Rectal smooth muscle tissue (tissue), 1 donor: Measurements from ENCODE around the gene MPDU1.
A peak's percentile ranks its signal among the peaks of the same experiment; 100 is the strongest.
"Not testable (repeated sequence)": the region's sequence is repeated elsewhere in the genome, so short reads cannot be mapped to it uniquely, and the experiment has no call there.

Experiments used
- H3K27ac ChIP-seq: one replicate; pipeline ENCODE4 v1.7.0; 2013; ENCODE audit warnings: low read depth, low read length, inconsistent platforms
- H3K27me3 ChIP-seq: one replicate; pipeline ENCODE4 v1.7.0; 2013; ENCODE audit warnings: low read length; ENCODE audit not compliant: control insufficient read depth, insufficient read depth
- H3K36me3 ChIP-seq: one replicate; pipeline ENCODE4 v1.7.0; 2013; ENCODE audit warnings: low read length; ENCODE audit not compliant: control insufficient read depth, insufficient read depth
- H3K4me1 ChIP-seq: one replicate; pipeline ENCODE4 v1.7.0; 2013; ENCODE audit warnings: low read length; ENCODE audit not compliant: control insufficient read depth, insufficient read depth
- H3K4me3 ChIP-seq: one replicate; pipeline ENCODE4 v1.7.0; 2013; ENCODE audit warnings: low read length
- H3K9ac ChIP-seq: one replicate; pipeline ENCODE4 v1.7.0; 2013; ENCODE audit warnings: low read length

MPDU1 gene

DNA sequence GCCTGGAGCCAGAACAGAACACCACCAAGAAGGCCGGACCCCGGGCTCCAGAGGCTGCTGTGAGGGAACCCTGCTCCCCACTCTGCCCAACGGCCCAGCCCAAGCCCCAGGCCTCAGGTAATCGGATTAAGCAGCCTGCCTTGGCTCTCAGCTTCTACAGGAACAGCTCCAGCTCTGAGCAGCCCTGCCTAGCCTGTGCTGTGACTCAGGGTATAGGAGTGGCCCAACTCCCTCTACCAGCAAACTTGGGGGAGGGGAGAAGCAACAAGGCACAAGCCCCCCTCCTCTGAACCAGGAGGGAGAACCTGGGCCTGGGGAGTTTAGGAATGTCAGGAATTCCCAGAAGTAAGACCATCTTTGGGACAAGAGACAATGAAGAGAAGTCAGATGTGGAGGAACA, 7.1 kb downstream of the MPDU1 start:
- Histone ChIP-seq H3K9ac (no peak overlapping the region), H3K27me3 (no peaks in the 10 kb centered on the region), H3K27ac (no peak overlapping the region), H3K4me3 (no peak overlapping the region), H3K4me1 (peaks cover 7% of the 10 kb centered on the region), H3K36me3 (peaks cover 42% of the 10 kb centered on the region)

DNA sequence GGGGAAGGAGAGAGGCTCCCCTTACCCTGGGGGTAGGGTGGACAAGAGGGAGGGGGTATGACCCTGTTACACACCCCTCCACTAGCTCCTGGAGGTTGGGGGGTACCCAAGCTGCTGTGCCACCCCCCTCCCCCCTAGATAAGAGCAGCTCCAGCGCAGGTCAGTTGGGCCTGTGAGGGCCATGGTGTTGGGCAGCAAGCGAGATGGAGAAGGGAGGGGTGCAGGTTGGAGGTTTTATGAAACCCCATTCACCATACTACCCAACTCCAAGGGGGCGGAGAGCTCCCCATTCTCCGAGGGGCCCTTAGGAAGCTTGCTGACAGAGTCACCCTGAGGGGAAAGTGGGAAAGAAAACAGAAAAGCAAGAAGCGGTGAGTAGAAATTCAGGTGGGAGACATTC, 7.9 kb downstream of the MPDU1 start:
- peaks cover 44% of the 10 kb centered on the region for H3K36me3 ChIP-seq
- H3K27ac ChIP-seq = no peak overlapping the region
- peaks cover 7% of the 10 kb centered on the region for H3K4me1 ChIP-seq
- H3K4me3 ChIP-seq = no peak overlapping the region
- H3K9ac ChIP-seq = no peak overlapping the region
- no peaks in the 10 kb centered on the region for H3K27me3 ChIP-seq

DNA sequence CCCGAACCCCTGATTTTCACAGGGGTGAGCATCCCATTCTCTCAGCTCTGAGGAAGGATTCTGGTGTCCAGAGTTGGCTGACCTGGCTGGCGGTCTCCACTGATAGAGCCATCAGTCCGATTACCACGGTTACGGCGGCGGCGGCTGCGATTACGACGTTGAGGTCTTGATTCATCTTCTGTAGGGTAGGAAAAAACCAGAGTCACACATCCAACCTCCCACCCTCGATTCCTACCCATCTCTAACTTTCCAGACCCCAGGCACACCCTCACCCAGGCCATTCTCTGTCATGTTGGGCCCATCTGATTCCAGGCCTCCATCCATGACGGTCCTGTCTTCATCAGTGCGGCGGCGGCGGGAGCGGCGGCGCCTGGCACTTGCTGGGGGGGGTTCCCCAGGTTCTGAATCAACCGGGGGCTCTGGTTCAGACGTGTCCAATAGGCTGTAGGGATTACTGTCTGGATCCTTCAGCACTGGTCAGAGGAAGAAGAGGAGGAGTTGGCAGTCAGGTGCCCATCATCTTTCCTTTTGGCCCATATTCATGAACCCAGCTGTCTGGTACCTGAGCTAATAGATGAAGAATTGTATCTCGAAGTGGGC, 8.9 kb downstream of the MPDU1 start:
- peaks cover 44% of the 10 kb centered on the region for H3K36me3 ChIP-seq
- H3K27ac ChIP-seq = no peak overlapping the region
- no peak overlapping the region for H3K4me3 ChIP-seq
- peaks cover 7% of the 10 kb centered on the region for H3K4me1 ChIP-seq
- no peak overlapping the region for H3K9ac ChIP-seq
- no peaks in the 10 kb centered on the region for H3K27me3 ChIP-seq

DNA sequence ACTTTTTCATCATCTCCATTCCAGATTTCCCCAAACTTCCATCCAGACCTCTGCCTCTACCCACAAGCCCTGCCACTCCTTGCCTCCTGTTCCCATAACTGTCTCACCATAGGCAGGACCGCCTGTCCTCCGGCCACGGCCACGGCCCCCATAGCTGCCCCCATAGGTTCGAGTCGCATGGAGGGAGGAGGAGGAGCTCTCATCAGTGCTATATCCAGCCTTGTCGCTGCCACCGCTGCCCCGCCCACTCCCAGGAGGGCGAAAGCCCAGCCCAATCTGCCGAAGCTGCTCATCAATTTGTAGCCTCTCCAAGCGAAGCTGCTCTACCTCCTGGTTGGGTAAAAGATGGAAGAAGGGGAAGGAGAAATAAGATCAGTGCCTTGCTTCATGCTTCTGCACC, 9.6 kb downstream of the MPDU1 start:
- peaks cover 44% of the 10 kb centered on the region for H3K36me3 ChIP-seq
- no peak overlapping the region for H3K27ac ChIP-seq
- H3K9ac ChIP-seq = no peak overlapping the region
- no peak overlapping the region for H3K4me3 ChIP-seq
- H3K4me1 ChIP-seq = peaks cover 7% of the 10 kb centered on the region
- no peaks in the 10 kb centered on the region for H3K27me3 ChIP-seq

DNA sequence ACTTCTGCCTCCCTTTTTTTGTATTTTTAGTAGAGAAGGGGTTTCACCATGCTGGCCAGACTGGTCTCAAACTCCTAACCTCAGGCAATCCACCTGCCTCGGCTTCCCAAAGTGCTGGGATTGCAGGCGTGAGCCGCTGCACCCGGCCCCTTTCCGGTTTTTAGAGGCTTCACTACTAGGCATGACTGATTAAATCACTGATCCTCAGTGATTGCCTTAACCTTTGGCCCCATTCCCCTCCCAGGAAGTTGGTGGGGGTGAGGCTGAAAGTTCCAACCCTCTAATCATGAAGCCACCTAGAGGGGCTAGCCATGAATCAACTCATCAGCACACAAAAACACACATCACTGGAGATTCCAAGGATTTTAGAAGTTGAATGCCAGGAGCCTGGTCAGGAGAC, 13.9 kb downstream of the MPDU1 start:
- H3K9ac ChIP-seq, H3K27ac ChIP-seq, H3K27me3 ChIP-seq, H3K4me3 ChIP-seq, H3K4me1 ChIP-seq: not testable (repeated sequence)
- peaks cover 47% of the 10 kb centered on the region for H3K36me3 ChIP-seq

DNA sequence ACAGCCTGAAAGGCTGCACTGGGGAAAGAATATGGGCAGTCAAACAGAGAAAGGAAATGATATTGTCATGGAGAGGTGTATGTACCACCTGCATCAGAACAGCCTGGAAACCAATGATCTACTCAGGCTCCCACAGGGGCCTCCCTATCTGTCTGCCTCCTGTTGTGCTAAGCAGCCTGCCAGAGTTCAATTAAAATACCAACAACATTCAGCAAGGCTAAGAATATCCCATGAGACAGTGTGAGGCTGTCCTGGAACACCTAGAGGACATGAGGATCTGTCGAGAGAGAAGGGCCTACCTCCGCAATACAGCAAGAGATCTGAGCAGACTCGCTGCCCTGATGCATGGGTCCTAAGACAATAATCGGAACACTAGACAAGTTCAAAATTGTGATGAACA, 22.6 kb downstream of the MPDU1 start:
- no peak overlapping the region for H3K4me3 ChIP-seq
- no peak overlapping the region for H3K9ac ChIP-seq
- H3K27me3 ChIP-seq = no peaks in the 10 kb centered on the region
- peaks cover 19% of the 10 kb centered on the region for H3K36me3 ChIP-seq
- no peaks in the 10 kb centered on the region for H3K4me1 ChIP-seq
- no peak overlapping the region for H3K27ac ChIP-seq

DNA sequence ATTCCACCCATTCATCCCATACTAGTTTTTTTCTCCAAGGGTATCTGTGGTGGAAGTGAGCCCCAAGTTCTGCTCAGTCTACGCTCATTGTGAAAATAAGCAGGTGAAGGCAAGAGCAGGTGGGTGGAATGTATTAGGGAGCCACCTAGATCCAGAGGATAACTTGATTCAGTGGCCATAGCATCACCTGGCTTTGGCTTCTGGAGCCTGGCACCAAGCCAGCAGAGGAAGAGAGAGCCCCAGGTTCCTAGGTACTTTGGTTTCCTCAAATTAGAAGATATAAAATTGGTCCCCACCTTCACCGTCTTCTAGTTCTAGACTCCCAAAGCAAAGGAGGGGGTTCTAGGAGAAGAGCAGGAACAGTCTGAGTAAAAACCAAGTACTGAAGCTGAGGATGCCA, 27.0 kb downstream of the MPDU1 start:
- Histone ChIP-seq H3K27me3 (no peaks in the 10 kb centered on the region), H3K9ac (no peak overlapping the region), H3K4me3 (no peak overlapping the region), H3K36me3 (no peaks in the 10 kb centered on the region), H3K4me1 (peaks cover 18% of the 10 kb centered on the region), H3K27ac (no peak overlapping the region)

DNA sequence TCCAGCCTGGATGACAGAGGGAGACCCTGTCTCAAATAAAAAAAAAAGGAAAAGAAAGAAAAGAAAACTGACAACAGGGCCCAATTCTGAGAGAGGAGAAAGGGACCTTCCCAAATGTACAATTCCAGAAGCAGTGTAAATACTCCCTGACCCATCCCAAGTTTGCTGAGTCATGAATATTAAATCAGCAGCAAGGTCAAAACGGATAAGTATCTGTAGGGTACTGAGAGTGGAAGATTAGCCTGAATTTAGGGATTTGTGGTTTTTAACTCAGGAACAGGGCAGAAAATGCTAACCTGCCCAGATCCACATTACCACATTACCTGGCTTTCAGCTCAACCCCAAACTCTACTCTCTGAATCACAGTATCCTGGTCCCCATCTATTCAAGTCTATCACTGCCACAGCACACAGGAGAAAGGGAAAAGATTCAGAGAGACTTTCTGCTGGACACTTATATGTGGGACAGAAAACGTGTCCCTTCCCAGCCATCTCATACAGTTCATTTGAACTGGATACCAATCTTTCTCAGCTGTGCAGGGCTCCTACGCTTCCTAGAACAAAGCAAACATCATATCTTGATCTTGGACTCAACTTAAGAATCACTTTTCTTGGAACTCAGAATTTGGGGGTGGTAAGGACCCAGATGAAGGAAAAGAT, 28.1 kb downstream of the MPDU1 start:
- H3K36me3 ChIP-seq = no peaks in the 10 kb centered on the region
- H3K4me3 ChIP-seq = no peak overlapping the region
- no peak overlapping the region for H3K27ac ChIP-seq
- H3K4me1 ChIP-seq = peaks cover 18% of the 10 kb centered on the region
- no peaks in the 10 kb centered on the region for H3K27me3 ChIP-seq
- no peak overlapping the region for H3K9ac ChIP-seq

DNA sequence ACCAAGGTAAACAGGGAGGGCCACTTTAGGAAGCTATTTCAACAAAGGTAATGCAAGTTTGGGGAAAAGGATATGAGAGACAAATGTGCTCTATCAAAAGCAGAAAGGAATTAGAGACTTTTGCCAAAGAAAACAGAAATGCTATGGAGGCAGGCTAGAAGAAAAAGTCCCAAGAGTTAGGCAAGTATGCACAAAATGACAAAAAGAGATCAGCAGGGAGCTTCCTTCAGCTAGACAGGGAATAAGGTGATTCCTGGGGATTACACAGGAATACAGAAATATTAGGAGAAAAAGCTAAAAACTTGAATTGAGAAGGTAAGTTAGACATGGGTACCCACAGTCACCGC, 28.6 kb downstream of the MPDU1 start:
- no peaks in the 10 kb centered on the region for H3K27me3 ChIP-seq
- H3K4me1 ChIP-seq = peaks cover 18% of the 10 kb centered on the region
- no peak overlapping the region for H3K9ac ChIP-seq
- no peaks in the 10 kb centered on the region for H3K36me3 ChIP-seq
- H3K27ac ChIP-seq = no peak overlapping the region
- no peak overlapping the region for H3K4me3 ChIP-seq

DNA sequence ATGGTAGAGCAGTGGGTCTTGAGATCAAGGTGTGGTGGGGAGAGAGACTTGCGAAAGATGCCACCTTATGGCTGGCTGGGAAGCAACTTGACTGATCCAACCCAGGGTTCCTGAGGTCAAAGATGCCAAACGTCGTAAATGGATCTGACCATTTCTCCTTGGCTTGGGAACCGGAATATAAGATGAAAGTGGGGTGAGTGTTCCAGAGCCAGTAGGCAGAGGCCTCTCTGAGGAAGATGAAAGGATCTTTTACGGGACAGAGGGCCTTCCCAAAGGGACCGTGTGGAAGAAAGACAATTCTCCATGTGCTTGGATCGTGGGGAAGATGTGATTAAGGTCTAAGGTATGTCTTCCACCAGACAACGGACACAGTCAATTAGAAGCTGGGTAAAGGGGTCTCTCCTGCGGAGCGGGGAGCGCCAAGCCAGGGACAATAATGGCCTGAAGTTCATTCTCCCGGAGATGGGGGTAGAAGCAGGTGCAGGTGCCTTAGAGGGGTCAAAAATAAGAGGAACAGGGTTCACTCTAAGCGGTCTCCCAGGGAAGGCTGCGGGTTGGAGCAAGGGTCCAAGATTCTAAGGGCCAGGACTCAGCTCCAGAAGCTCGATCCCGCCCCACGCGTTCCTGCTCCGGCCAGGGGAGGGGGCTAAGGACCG, 30.2 kb downstream of the MPDU1 start:
- peak overlapping the region; percentile 77 for H3K9ac ChIP-seq
- H3K27me3 ChIP-seq = no peaks in the 10 kb centered on the region
- no peaks in the 10 kb centered on the region for H3K36me3 ChIP-seq
- peaks cover 18% of the 10 kb centered on the region for H3K4me1 ChIP-seq
- H3K4me3 ChIP-seq = peak overlapping the region; percentile 93
- H3K27ac ChIP-seq = peak overlapping the region; percentile 83

DNA sequence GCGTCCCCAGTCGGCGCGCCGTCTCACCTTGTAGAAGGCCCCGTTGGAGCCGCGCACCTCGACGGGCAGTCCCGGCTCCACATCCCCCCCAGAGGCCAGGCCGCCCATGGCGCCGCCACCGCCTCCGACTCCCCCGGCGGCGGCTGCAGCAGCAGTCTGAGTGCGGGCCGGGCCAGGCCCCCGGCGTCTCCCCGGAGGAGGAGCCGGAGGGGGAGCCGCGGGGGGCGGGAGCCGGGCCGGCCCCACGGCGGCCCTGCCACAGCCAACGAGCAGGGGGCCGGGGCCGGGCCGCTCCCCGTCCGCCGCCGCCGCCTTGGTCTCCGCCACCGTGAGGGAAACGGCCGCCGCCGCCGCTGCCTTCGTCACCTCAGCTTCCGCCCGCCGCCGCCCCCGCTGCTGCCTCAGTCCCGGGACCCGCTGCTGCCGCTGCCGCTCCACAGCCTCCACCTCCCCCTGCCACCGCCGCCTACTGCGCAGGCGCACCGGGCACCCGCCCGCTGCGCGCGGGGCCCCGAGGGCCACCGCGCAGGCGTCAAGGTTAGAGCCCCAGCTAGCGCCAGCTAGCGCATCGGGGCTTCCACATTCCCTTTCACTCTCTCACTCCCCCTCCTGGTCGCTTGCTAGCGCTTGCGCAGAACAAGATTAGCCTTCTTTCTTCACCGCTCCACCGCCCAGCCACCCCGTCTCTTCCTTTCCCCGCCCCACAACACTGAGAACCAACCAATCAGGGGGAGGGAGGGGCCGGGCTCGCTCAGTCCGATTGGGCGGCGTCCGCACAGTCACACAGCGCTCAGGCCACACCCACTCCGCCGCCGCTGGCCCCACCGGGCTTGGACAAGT, 31.0 kb downstream of the MPDU1 start, which contains the start of gene FXR2:
Gene FXR2, minus strand, starts transcription at position 473 of the 840 bp plus-strand sequence. Its CDS starts 365 bp downstream, at position 108.
- H3K9ac ChIP-seq = peak within 1 kb of the TSS; percentile 77

DNA sequence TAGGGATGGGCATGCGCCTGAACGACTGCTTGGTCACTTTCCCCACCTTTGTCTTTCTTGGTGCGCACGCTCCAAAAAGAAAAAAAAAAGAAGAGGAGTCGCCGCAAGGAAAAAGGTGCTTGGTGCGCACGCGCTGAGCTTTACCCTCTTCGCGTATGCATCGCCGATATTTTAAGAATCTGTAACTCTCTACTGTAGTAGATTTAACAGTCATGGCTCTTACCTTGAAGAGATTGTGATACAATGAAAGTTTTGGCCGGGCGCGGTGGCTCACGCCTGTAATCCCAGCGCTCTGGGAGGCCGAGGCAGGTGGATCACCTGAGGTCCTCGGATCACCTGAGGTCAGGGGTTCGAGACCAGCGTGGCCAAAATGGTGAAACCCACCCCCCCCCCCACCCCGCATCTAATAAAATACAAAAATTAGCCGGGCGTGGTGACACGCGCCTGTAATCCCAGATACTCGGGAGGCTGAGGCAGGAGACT, 31.7 kb downstream of the MPDU1 start:
- no peaks in the 10 kb centered on the region for H3K36me3 ChIP-seq
- H3K4me3 ChIP-seq = peak overlapping the region; percentile 61
- H3K27ac ChIP-seq = peak overlapping the region; percentile 77
- no peaks in the 10 kb centered on the region for H3K27me3 ChIP-seq
- H3K4me1 ChIP-seq = peaks cover 18% of the 10 kb centered on the region
- H3K9ac ChIP-seq = no peak overlapping the region

More for the DNA sequence above, 31.0 kb downstream of the MPDU1 start, which contains the start of gene FXR2:
- no peaks in the 10 kb centered on the region for H3K27me3 ChIP-seq
- peak within 1 kb of the TSS; percentile 93 for H3K4me3 ChIP-seq
- no peaks in the 10 kb centered on the region for H3K36me3 ChIP-seq
- peak within 1 kb of the TSS; percentile 83 for H3K27ac ChIP-seq
- H3K4me1 ChIP-seq = peaks cover 18% of the 10 kb centered on the region
